Neural cell (in vitro differentiated cells): Measurements from ENCODE around the gene SPATA45. TPM values are rescaled to one million over a fixed set of nuclear protein-coding genes. Genes with fewer than 3 reads are reported as not detected.

Source experiments
- H2AFZ ChIP-seq: fragments of 200-600, 300-800 bp; sonication (generic), shearing (Covaris generic); 2 replicates; pipeline ENCODE4 v1.6.0; 2014; ENCODE audit warnings: low read depth, mild to moderate bottlenecking, antibody characterized with exemption, low read length, moderate library complexity
- H3F3A ChIP-seq: fragments of 200-600 bp; shearing (Covaris generic); 2 replicates; pipeline ENCODE4 v1.6.1; 2016; ENCODE audit warnings: mild to moderate bottlenecking, moderate library complexity, mixed read lengths, antibody characterized with exemption, low read length; ENCODE audit not compliant: insufficient read depth, poor library complexity, severe bottlenecking
- H3K27ac ChIP-seq: fragments of 200-600, 300-800 bp; sonication (generic), shearing (Covaris generic); 2 replicates; pipeline ENCODE4 v1.5.1; 2014; ENCODE audit warnings: mild to moderate bottlenecking, low read length, moderate library complexity
- H3K27me3 ChIP-seq: fragments of 300-800, 200-600 bp; sonication (generic), shearing (Covaris generic); 2 replicates; pipeline ENCODE4 v1.6.0; 2014; ENCODE audit warnings: mild to moderate bottlenecking, low read depth, low read length, moderate library complexity; ENCODE audit not compliant: insufficient read depth
- H3K36me3 ChIP-seq: fragments of 300-800, 200-600 bp; sonication (generic), shearing (Covaris generic); 2 replicates; pipeline ENCODE4 v1.5.1; 2014; ENCODE audit warnings: mild to moderate bottlenecking, antibody characterized with exemption, low read length, moderate library complexity; ENCODE audit not compliant: insufficient read depth
- H3K4me2 ChIP-seq: fragments of 300-800, 200-600 bp; sonication (generic), shearing (Covaris generic); 2 replicates; pipeline ENCODE4 v1.6.0; 2014; ENCODE audit warnings: mild to moderate bottlenecking, low read length
- H3K4me3 ChIP-seq: fragments of 300-800, 200-600 bp; sonication (generic), shearing (Covaris generic); 2 replicates; pipeline ENCODE4 v1.5.1; 2014; ENCODE audit warnings: mild to moderate bottlenecking, low read length, moderate library complexity
- H3K79me2 ChIP-seq: fragments of 200-600 bp; shearing (Covaris generic); replicated peaks from 2 replicates; pipeline ENCODE4 v1.6.0; 2014; ENCODE audit warnings: mild to moderate bottlenecking, low read length, moderate library complexity; ENCODE audit not compliant: insufficient read depth
- H3K9ac ChIP-seq: fragments of 300-800, 200-600 bp; sonication (generic), shearing (Covaris generic); 2 replicates; pipeline ENCODE4 v1.6.1; 2016; ENCODE audit warnings: mild to moderate bottlenecking, low read length, mixed read lengths
- H3K9me2 ChIP-seq: fragments of 200-600 bp; shearing (Covaris generic); 2 replicates; pipeline ENCODE4 v1.6.1; 2016; ENCODE audit warnings: mild to moderate bottlenecking, low read length, mixed read lengths; ENCODE audit not compliant: insufficient read depth
- H3K9me3 ChIP-seq: fragments of 200-600, 300-800 bp; sonication (generic), shearing (Covaris generic); 2 replicates; pipeline ENCODE4 v1.6.1; 2016; ENCODE audit warnings: mild to moderate bottlenecking, mixed run types, low read length, moderate library complexity, mixed read lengths
- H4K20me1 ChIP-seq: fragments of 200-600 bp; shearing (Covaris generic); 2 replicates; pipeline ENCODE4 v1.6.1; 2016; ENCODE audit warnings: mild to moderate bottlenecking, mixed run types; ENCODE audit not compliant: insufficient read depth
- CTCF ChIP-seq: fragments of 450-650 bp; IDR thresholded peaks from 2 replicates; pipeline ENCODE4 v1.5.1; 2014; ENCODE audit warnings: antibody characterized with exemption, mild to moderate bottlenecking, moderate library complexity; ENCODE audit not compliant: poor library complexity, severe bottlenecking
- EP300 ChIP-seq: fragments of 450-650 bp; conservative IDR thresholded peaks from 2 replicates; pipeline ENCODE4 v1.6.1; 2014; ENCODE audit warnings: antibody characterized with exemption, mild to moderate bottlenecking, moderate library complexity; ENCODE audit not compliant: poor library complexity, severe bottlenecking
- EZH2 ChIP-seq: fragments of 200-600, 300-800 bp; shearing (Covaris generic), sonication (generic); IDR thresholded peaks from 2 replicates; pipeline ENCODE4 v1.6.1; 2014; ENCODE audit warnings: antibody characterized with exemption, low read length, borderline replicate concordance, mild to moderate bottlenecking; ENCODE audit not compliant: insufficient read depth, poor library complexity, severe bottlenecking
- MXI1 ChIP-seq: fragments of 450-650 bp; conservative IDR thresholded peaks from 2 replicates; pipeline ENCODE4 v1.6.1; 2014; ENCODE audit warnings: antibody characterized with exemption, mild to moderate bottlenecking; ENCODE audit not compliant: poor library complexity, severe bottlenecking
- POLR2AphosphoS5 ChIP-seq: IDR thresholded peaks from 2 replicates; pipeline ENCODE4 v1.6.1; 2012
- RAD21 ChIP-seq: fragments of 450-650 bp; conservative IDR thresholded peaks from 2 replicates; pipeline ENCODE4 v1.6.1; 2014; ENCODE audit warnings: antibody characterized with exemption, mild to moderate bottlenecking, moderate library complexity
- REST ChIP-seq: IDR thresholded peaks from 2 replicates; pipeline ENCODE4 v1.6.1; 2012; ENCODE audit warnings: borderline replicate concordance
- SMC3 ChIP-seq: fragments of 450-650 bp; conservative IDR thresholded peaks from 2 replicates; pipeline ENCODE4 v1.6.1; 2014; ENCODE audit warnings: antibody characterized with exemption, mild to moderate bottlenecking, moderate library complexity; ENCODE audit not compliant: poor library complexity
- TAF1 ChIP-seq: IDR thresholded peaks from 2 replicates; pipeline ENCODE4 v1.6.1; 2012; ENCODE audit warnings: low read depth
- polyA plus RNA-seq: library from polyadenylated mRNA; depleted of rRNA; stranded (reverse); fragments of >200 nt; gene quantifications from 2 replicates; pipeline ENCODE4 v1.2.3, GENCODE V29; 2014

The SPATA45 gene
- polyA plus RNA-seq, 1 donor from 2014 or later, result not detected

- H3K4me3 ChIP-seq, result peak overlapping the region; percentile 97
- H3F3A ChIP-seq, result no peaks in the 10 kb centered on the region
- peaks cover 4% of the 10 kb centered on the region for H3K36me3 ChIP-seq
- TF ChIP-seq TAF1 (no peak), POLR2AphosphoS5 (no peak), MXI1 (no peak), REST (no peak), EZH2 (no peak), CTCF (no peak), RAD21 (no peak), SMC3 (no peak), EP300 (no peak)
- no peaks in the 10 kb centered on the region for H3K9me2 ChIP-seq
- H3K27ac ChIP-seq, result peak overlapping the region; percentile 86
- H3K4me2 ChIP-seq, result peak overlapping the region; percentile 99
- no peaks in the 10 kb centered on the region for H3K27me3 ChIP-seq
- peak overlapping the region; percentile 88 for H3K9ac ChIP-seq
- H4K20me1 ChIP-seq, result no peaks in the 10 kb centered on the region
- no peaks in the 10 kb centered on the region for H3K9me3 ChIP-seq
- H3K79me2 ChIP-seq, result peaks cover 42% of the 10 kb centered on the region
- peak overlapping the region; percentile 85 for H2AFZ ChIP-seq
Observed at GRCh38 chr1:212858461-212859265, 11.2 kb upstream of the SPATA45 start.

- Histone ChIP-seq H3K27me3 (no peaks in the 10 kb centered on the region), H3K36me3 (peaks cover 4% of the 10 kb centered on the region), H3F3A (no peaks in the 10 kb centered on the region), H3K9me2 (no peaks in the 10 kb centered on the region), H2AFZ (peak within 1 kb of the TSS; percentile 85), H3K9ac (peak within 1 kb of the TSS; percentile 88), H3K27ac (peak within 1 kb of the TSS; percentile 86), H4K20me1 (no peaks in the 10 kb centered on the region), H3K9me3 (no peaks in the 10 kb centered on the region), H3K4me3 (peak within 1 kb of the TSS; percentile 97), H3K4me2 (peak within 1 kb of the TSS; percentile 99), H3K79me2 (peaks cover 42% of the 10 kb centered on the region)
- TF ChIP-seq POLR2AphosphoS5 (peak; percentile 91), EP300 (peak; percentile 11), REST (peak; percentile 40), RAD21 (no peak), MXI1 (peak; percentile 70)
Observed at GRCh38 chr1:212857992-212858460, 10.6 kb upstream of the SPATA45 start, which contains the start of gene FLVCR1. Gene FLVCR1, plus strand, starts transcription at chr1:212858275. Its CDS starts 178 bp downstream, at chr1:212858453.
